ENCODE measurements around the gene MCCC1. TPM values are rescaled to one million over a fixed set of nuclear protein-coding genes. Genes with fewer than 3 reads are reported as not detected.
"Not testable (repeated sequence)": the region's sequence is repeated elsewhere in the genome, so short reads cannot be mapped to it uniquely, and the experiment has no call there.

MCCC1 gene
- total RNA-seq, 1 experiment from 2014 or later, result 42.8 TPM

GRCh38 chr3:183114384-183115178 is 15.3 kb upstream of the MCCC1 start:
- H3K4me3 Mint-ChIP-seq (ENCODE audit: unreplicated experiment), result no peak overlapping the region
- ChIA-PET POLR2A (no interaction called here), CTCF (interaction anchor here (0.5 kb wide), 1 partner anchor 12 kb away, joined by 3 read pairs; no protein-coding TSS in a partner anchor)

GRCh38 chr3:183109847-183110246 is 10.6 kb upstream of the MCCC1 start:
- H3K4me3 Mint-ChIP-seq (ENCODE audit: unreplicated experiment); POLR2A ChIA-PET; BruUV-seq (replicated peaks); H3K27me3 Mint-ChIP-seq (ENCODE audit: insufficient read depth, unreplicated experiment); H3K9me3 ChIP-seq; H3K36me3 Mint-ChIP-seq (ENCODE audit: insufficient read depth, unreplicated experiment); CTCF ChIA-PET; H3K36me3 ChIP-seq (ENCODE audit: control insufficient read depth, insufficient read depth, low read length); H3K27ac Mint-ChIP-seq (ENCODE audit: unreplicated experiment); H3K4me3 ChIP-seq (ENCODE audit: low read depth, low read length); H3K27me3 ChIP-seq (replicated peaks; ENCODE audit: control insufficient read depth, insufficient read depth, low read length); H3K9me3 Mint-ChIP-seq (ENCODE audit: unreplicated experiment); intact Hi-C loops (cut with micrococcal nuclease; ENCODE audit: unreplicated experiment); DNase-seq: not testable (repeated sequence)
- H3K4me1 ChIP-seq, result peaks cover 11% of the 10 kb centered on the region
- peaks cover 27% of the 10 kb centered on the region for H3K4me1 Mint-ChIP-seq (ENCODE audit: low read depth, unreplicated experiment)

More at GRCh38 chr3:183114384-183115178, 15.3 kb upstream of the MCCC1 start:
- intact Hi-C loops (cut with micrococcal nuclease; ENCODE audit: unreplicated experiment), result no loop called here
- H3K4me1 ChIP-seq, result no peaks in the 10 kb centered on the region
- Mint-ChIP-seq H3K9me3 (ENCODE audit: unreplicated experiment) (no peaks in the 10 kb centered on the region), H3K36me3 (ENCODE audit: insufficient read depth, unreplicated experiment) (peaks cover 5% of the 10 kb centered on the region), H3K27ac (ENCODE audit: unreplicated experiment) (no peak overlapping the region), H3K4me1 (ENCODE audit: low read depth, unreplicated experiment) (peaks cover 6% of the 10 kb centered on the region), H3K27me3 (ENCODE audit: insufficient read depth, unreplicated experiment) (peaks cover 5% of the 10 kb centered on the region)
- peaks cover 3% of the 10 kb centered on the region; the same call in 1 of the 2 replicates for H3K9me3 ChIP-seq
- DNase-seq, result no peak
- TF ChIP-seq CTCF (IDR thresholded peaks at IDR 0.05; ENCODE audit: insufficient read depth in 1 of 2, low read depth in 1 of 2, low read length in 1 of 2, severe bottlenecking in 1 of 2, unreplicated experiment in 1 of 2), result no peak
- no peaks in the 10 kb centered on the region for H3K27me3 ChIP-seq (replicated peaks; ENCODE audit: control insufficient read depth, insufficient read depth, low read length)
- no peaks in the 10 kb centered on the region; the same call in 1 of the 2 replicates for H3K36me3 ChIP-seq (ENCODE audit: control insufficient read depth, insufficient read depth, low read length)
- BruUV-seq (replicated peaks), result no TSS peak
- no peak overlapping the region for H3K4me3 ChIP-seq (ENCODE audit: low read depth, low read length)

GRCh38 chr3:183108470-183108869 is 9.2 kb upstream of the MCCC1 start:
- H3K36me3 Mint-ChIP-seq (ENCODE audit: insufficient read depth, unreplicated experiment), result no peaks in the 10 kb centered on the region
- peaks cover 11% of the 10 kb centered on the region for H3K4me1 ChIP-seq
- intact Hi-C loops (cut with micrococcal nuclease; ENCODE audit: unreplicated experiment), result no loop called here
- no peak for TF ChIP-seq CTCF (IDR thresholded peaks at IDR 0.05; ENCODE audit: insufficient read depth in 1 of 2, low read depth in 1 of 2, low read length in 1 of 2, severe bottlenecking in 1 of 2, unreplicated experiment in 1 of 2)
- CTCF ChIA-PET, result no interaction called here
- H3K9me3 Mint-ChIP-seq (ENCODE audit: unreplicated experiment), result no peaks in the 10 kb centered on the region
- H3K4me3 ChIP-seq (ENCODE audit: low read depth, low read length), result no peak overlapping the region
- no peaks in the 10 kb centered on the region for H3K36me3 ChIP-seq (ENCODE audit: control insufficient read depth, insufficient read depth, low read length)
- POLR2A ChIA-PET, result interaction anchor here (0.7 kb wide), 1 partner anchor 12 kb away, joined by 3 read pairs; no protein-coding TSS in a partner anchor
- no peak overlapping the region for H3K27ac Mint-ChIP-seq (ENCODE audit: unreplicated experiment)
- H3K9me3 ChIP-seq, result peaks cover 5% of the 10 kb centered on the region; the same call in 1 of the 2 replicates
- no peak for DNase-seq
- H3K4me3 Mint-ChIP-seq (ENCODE audit: unreplicated experiment), result no peak overlapping the region
- H3K4me1 Mint-ChIP-seq (ENCODE audit: low read depth, unreplicated experiment), result peaks cover 20% of the 10 kb centered on the region
- no TSS peak for BruUV-seq (replicated peaks)
- no peaks in the 10 kb centered on the region for H3K27me3 ChIP-seq (replicated peaks; ENCODE audit: control insufficient read depth, insufficient read depth, low read length)
- no peaks in the 10 kb centered on the region for H3K27me3 Mint-ChIP-seq (ENCODE audit: insufficient read depth, unreplicated experiment)

Measured in Caco-2 (cell line).